GM19025 (cell line): ENCODE results near the gene CDKAL1.

Source experiments
- ATAC-seq: cut with Tn5 transposase; IDR thresholded peaks from one replicate; pipeline ENCODE4 v1.9.1; 2021; ENCODE audit warnings: mild to moderate bottlenecking, low read depth, moderate library complexity; ENCODE audit not compliant: unreplicated experiment

CDKAL1 gene

DNA sequence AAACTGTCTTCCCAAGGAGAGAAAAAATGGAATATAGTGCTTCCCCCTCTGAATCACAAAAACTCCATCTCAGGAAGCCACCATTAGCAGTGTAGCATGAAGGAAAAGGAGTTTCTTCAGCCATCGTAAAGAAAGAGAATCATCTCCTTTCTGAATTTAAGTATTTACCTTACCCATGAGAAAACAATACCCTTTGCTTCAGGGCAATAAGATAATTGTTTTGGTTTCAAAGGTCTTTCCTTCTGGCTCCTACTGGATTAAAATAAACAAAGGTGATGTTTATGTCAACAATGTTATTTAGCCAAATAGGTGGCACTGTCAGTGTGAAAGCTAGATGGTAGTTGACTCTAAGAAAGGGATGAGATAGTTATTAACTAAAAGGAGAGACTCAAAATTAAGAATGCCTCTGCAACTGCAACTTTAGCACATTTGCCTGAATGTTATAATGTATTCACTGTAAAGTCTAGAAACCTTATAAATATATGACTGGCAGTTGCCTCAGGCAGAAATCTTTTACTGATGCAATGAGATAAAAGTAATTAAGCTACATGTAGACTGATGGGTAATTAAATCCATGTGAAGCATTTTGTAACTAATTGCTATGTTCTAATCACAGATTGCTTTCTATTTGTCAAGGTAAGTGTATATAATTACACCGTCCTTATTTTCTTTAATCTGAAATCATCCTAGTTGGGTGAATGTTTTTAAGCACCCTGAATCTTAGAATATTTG lies 399.0 kb downstream of the CDKAL1 start:
- ATAC-seq: no peak

GRCh38 chr6:20936949-20937348 lies 402.7 kb downstream of the CDKAL1 start:
- ATAC-seq: no peak

- peak; percentile 51 for ATAC-seq
Observed at GRCh38 chr6:20939161-20939775, 405.0 kb downstream of the CDKAL1 start.

GRCh38 chr6:20943040-20943627 lies 408.9 kb downstream of the CDKAL1 start:
- no peak for ATAC-seq

DNA sequence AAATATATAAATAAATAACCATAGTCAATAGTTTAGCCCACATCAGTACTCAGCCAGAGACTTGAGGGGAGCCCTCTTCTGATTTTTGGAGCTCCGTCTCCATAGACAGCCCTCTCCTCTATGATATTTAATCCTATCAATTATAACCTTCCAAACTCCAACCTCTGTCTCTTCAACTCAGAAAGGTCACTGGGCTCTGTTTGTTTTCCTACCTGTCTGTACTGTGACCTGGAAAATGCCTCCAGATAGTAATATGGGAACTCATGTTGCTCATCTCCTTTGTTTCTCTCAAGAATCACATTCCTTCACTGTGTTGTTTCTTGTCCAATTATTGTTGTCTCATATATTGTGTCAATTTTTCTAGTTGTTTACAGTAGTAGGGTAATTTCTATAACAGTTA lies 409.7 kb downstream of the CDKAL1 start:
- no peak for ATAC-seq

GRCh38 chr6:20946022-20946421 lies 411.8 kb downstream of the CDKAL1 start:
- no peak for ATAC-seq

DNA sequence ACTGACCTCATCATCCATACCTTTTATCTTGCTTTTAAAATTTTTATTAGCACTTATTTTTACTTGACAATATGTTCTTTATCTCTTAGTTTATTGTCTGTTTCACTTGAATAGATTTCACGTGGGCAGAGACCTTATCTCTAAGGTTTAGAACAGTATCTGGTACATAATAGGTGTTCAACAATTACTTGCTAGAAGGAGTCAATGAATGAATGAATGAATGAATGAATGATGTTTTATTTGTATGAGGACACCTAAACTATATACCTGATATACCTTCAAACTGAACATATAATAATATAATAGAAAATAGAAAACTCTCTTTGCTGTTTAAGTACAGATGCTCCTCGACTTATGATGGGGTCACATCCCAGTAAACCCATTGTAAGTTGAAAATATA lies 412.6 kb downstream of the CDKAL1 start:
- ATAC-seq: no peak

- no peak for ATAC-seq
Observed at GRCh38 chr6:20947977-20948376, 413.7 kb downstream of the CDKAL1 start.

DNA sequence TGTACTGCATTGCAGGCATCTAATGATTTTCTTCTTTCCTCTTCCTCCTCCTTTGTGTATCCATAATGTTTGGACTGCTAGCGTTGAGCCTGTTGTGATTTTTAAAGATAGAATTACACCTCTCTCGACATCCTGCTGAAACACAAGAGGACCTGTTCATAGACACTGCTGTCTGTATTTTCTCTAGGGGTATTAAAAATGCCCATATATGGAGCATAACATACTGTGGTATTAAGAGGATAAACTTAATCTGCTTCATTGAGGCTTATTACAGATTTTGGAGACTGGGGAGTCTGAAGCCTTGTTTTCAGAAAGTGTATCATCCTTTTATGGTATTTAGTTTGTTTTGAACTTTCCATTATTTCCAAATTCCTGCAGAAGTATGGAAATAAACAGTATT lies 414.3 kb downstream of the CDKAL1 start:
- ATAC-seq: no peak

- no peak for ATAC-seq
Observed at GRCh38 chr6:20949138-20949537, 414.9 kb downstream of the CDKAL1 start.

GRCh38 chr6:20952699-20953474 lies 418.6 kb downstream of the CDKAL1 start:
- no peak for ATAC-seq

GRCh38 chr6:20954315-20954714 lies 420.1 kb downstream of the CDKAL1 start:
- ATAC-seq: no peak

GRCh38 chr6:20955131-20955530 lies 420.9 kb downstream of the CDKAL1 start:
- ATAC-seq: no peak

GRCh38 chr6:20955751-20956150 lies 421.5 kb downstream of the CDKAL1 start:
- no peak for ATAC-seq

- ATAC-seq: no peak
Observed at GRCh38 chr6:20960067-20960466, 425.8 kb downstream of the CDKAL1 start.

GRCh38 chr6:20965276-20965675 lies 431.0 kb downstream of the CDKAL1 start:
- no peak for ATAC-seq

GRCh38 chr6:20965915-20966314 lies 431.7 kb downstream of the CDKAL1 start:
- no peak for ATAC-seq

- no peak for ATAC-seq
Observed at GRCh38 chr6:20969551-20969950, 435.3 kb downstream of the CDKAL1 start.

DNA sequence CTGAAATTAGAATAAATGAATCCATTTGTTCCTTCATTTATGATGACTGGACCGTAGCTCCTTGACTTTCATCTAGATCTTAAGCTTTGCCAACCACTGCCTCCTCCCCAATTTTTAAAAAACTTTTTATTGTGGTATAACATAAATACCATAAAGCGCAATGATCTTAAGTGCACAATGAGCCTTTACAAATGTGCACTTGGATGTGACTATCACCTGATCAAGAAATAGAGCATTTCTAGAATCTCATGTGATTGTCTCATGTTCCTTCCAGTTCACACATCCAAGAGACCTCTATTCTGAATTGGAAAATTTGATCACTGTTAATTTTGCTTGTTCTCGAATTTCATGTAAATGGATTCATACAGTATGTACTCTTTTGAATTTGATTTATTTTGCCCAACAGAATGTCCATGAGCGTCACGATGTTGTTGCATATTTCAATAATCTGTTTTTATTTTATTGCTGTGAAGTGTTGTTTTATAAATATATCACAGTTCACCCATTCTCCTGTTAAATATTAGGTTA lies 442.2 kb downstream of the CDKAL1 start:
- ATAC-seq: no peak

DNA sequence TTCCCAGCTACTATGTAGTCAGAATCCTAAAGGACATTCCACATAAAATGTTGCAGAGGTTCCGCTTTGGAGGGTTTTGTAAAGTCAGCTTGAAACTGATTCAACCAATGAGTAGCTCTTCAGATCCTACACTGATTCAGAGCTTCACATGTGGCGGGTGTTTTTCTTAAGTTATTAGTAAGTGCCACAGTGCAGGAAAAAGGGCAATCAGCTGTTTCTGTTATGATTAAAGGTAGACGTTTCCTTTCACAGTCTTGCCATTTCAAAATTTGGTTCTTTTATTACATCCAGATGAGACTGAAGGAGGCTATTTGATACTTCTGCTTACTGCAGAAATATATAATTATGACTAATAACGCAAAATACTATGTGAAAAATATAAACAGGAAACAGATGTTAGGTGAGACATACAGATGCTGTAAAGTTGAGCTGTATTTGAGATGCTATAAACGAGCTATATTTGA lies 443.9 kb downstream of the CDKAL1 start:
- peak; percentile 83 for ATAC-seq

GRCh38 chr6:20979076-20979475 lies 444.8 kb downstream of the CDKAL1 start:
- no peak for ATAC-seq
